HepG2 (cell line): Measurements from ENCODE around the gene SMARCE1. TPM values are rescaled to one million over a fixed set of nuclear protein-coding genes. Genes with fewer than 3 reads are reported as not detected.

Experiments used
- BCLAF1 ChIP-seq: fragments of 450-650 bp; IDR thresholded peaks from 2 replicates; pipeline ENCODE4 v1.6.1; 2017; ENCODE audit warnings: mild to moderate bottlenecking
- KLF15 ChIP-seq: sonication (generic); formaldehyde crosslinking; IDR thresholded peaks from 2 replicates; pipeline ENCODE4 v1.8.1; 2023; ENCODE audit warnings: borderline replicate concordance, mild to moderate bottlenecking, inconsistent platforms, missing genetic modification reagents, mixed read lengths
- MATR3 ChIP-seq: sonication (generic); formaldehyde crosslinking; IDR thresholded peaks from 2 replicates; pipeline ENCODE4 v1.4.0; 2020; ENCODE audit warnings: missing genetic modification reagents
- MNT ChIP-seq: fragments of 450-650 bp; IDR thresholded peaks from 2 replicates; pipeline ENCODE4 v1.6.1; 2016
- MXD1 ChIP-seq: sonication (generic); formaldehyde crosslinking; IDR thresholded peaks from 2 replicates; pipeline ENCODE4 v1.4.0; 2020; ENCODE audit warnings: mild to moderate bottlenecking, missing genetic modification reagents
- NCOA1 ChIP-seq: sonication (generic); formaldehyde crosslinking; IDR thresholded peaks from 2 replicates; pipeline ENCODE4 v1.9.0; 2021; ENCODE audit warnings: missing genetic modification reagents
- NFIC ChIP-seq: IDR thresholded peaks from 2 replicates; pipeline ENCODE4 v1.6.1; 2012; ENCODE audit warnings: mild to moderate bottlenecking, low read length, inconsistent platforms
- NR0B2 ChIP-seq: sonication (generic); formaldehyde crosslinking; IDR thresholded peaks from 2 replicates; pipeline ENCODE4 v1.4.0; 2020; ENCODE audit warnings: mild to moderate bottlenecking, missing genetic modification reagents
- PRDM15 ChIP-seq: sonication (generic); formaldehyde crosslinking; IDR thresholded peaks from 2 replicates; pipeline ENCODE4 v1.4.0; 2020; ENCODE audit warnings: missing genetic modification reagents
- SMARCC2 ChIP-seq: fragments of 450-650 bp; IDR thresholded peaks from 2 replicates; pipeline ENCODE4 v1.6.1; 2017; ENCODE audit warnings: antibody characterized with exemption, mild to moderate bottlenecking
- TFE3 ChIP-seq: IDR thresholded peaks from 2 replicates; pipeline ENCODE4 v1.6.1; 2016
- ZBTB10 ChIP-seq: sonication (generic); formaldehyde crosslinking; IDR thresholded peaks from 2 replicates; pipeline ENCODE4 v1.4.0; 2020; ENCODE audit warnings: missing genetic modification reagents, borderline replicate concordance
- ZFP36 ChIP-seq: fragments of 150-350 bp; IDR thresholded peaks from 2 replicates; pipeline ENCODE4 v1.6.1; 2018; ENCODE audit warnings: borderline replicate concordance, low read length, low read depth; ENCODE audit not compliant: partially characterized antibody
- ZNF230 ChIP-seq: sonication (generic); formaldehyde crosslinking; IDR thresholded peaks from 2 replicates; pipeline ENCODE4 v1.4.0; 2020; ENCODE audit warnings: mild to moderate bottlenecking, missing genetic modification reagents
- ZNF3 ChIP-seq: IDR thresholded peaks from 2 replicates; pipeline ENCODE4 v1.7.0; 2017; ENCODE audit warnings: inconsistent platforms
- ZNF746 ChIP-seq: sonication (generic); formaldehyde crosslinking; IDR thresholded peaks from 2 replicates; pipeline ENCODE4 v1.8.0; 2022; ENCODE audit warnings: mild to moderate bottlenecking, missing genetic modification reagents
- polyA plus RNA-seq, 8 experiments: library from polyadenylated mRNA; depleted of rRNA in 3 of 8; stranded (reverse) in 7 of 8; unstranded in 1 of 8; fragments of >200 nt; fragmentation: Illumina TruSeq in 4 of 8; extraction: Trizol in 4 of 8; gene quantifications; 2 replicates each; pipeline versions ENCODE4 v1.2.1 to v1.2.3, GENCODE V29; 2011 to 2016; ENCODE audit warnings: low read depth in 4 of 8, missing spikeins in 1 of 8, mixed read lengths in 1 of 8; ENCODE audit not compliant: insufficient read depth in 1 of 8
- total RNA-seq, 5 experiments: library from RNA; depleted of rRNA; stranded (reverse); fragments of >200 nt; fragmentation: Illumina TruSeq; extraction: Trizol; gene quantifications; 2 replicates each; pipeline ENCODE4 v1.2.3, GENCODE V29; 2016; ENCODE audit warnings: low read depth in 1 of 5

Gene SMARCE1
- total and polyA plus RNA-seq, 2 of the 13 experiments (the other 11 are each of a cell fraction or from before 2014, with no cell fraction given), result 43.5 to 127 TPM

GRCh38 chr17:40648384-40648968, 858 bp upstream of the SMARCE1 start (continued):
- TF ChIP-seq MNT (no peak), MATR3 (no peak), MXD1 (no peak; the same call in 1 of the 2 replicates), ZFP36 (no peak), NR0B2 (CRISPR knock-in tag) (no peak), PRDM15 (CRISPR knock-in tag) (no peak), KLF15 (0 out of 2 replicates have a peak, but pooled peaks have one; percentile 3), SMARCC2 (no peak), ZNF3 (CRISPR knock-in tag) (no peak), ZBTB10 (CRISPR knock-in tag) (0 out of 2 replicates have a peak, but pooled peaks have one; percentile 28), ZNF230 (CRISPR knock-in tag) (no peak), TFE3 (CRISPR knock-in tag) (no peak), NFIC (no peak), NCOA1 (peak; percentile 86), ZNF746 (0 out of 2 replicates have a peak, but pooled peaks have one; percentile 26), BCLAF1 (no peak)
